H1 (cell line): ENCODE data around the gene PAX5. TPM values are rescaled to one million over a fixed set of nuclear protein-coding genes. Genes with fewer than 3 reads are reported as not detected.

Experiments used
- CTCF ChIA-PET: fragments of 300-600 bp; sonication (Branson Sonifier 250); formaldehyde crosslinking; loops from one replicate; lab custom pipeline; 2021; ENCODE audit not compliant: partially characterized antibody; lab: Charles Lee
- POLR2A ChIA-PET: fragments of 300-600 bp; sonication (Branson Sonifier 250); formaldehyde crosslinking; loops from one replicate; lab custom pipeline; 2021; ENCODE audit warnings: inconsistent platforms; ENCODE audit not compliant: partially characterized antibody; lab: Charles Lee
- DNase-seq, 2 experiments: peaks; one replicate each; pipeline versions ENCODE4 v3.0.0 to v3.0.0-alpha.2; 2010 to 2022; ENCODE audit warnings: low spot score in 2 of 2, low read depth in 1 of 2, mixed read lengths in 1 of 2
- FAIRE-seq: peaks from 2 replicates; lab custom pipeline; 2011; peaks lifted over from hg19 to GRCh38; lab: Jason Lieb, UNC
- H2AFZ ChIP-seq: 2 replicates; pipeline ENCODE4 v1.8.1; 2012; ENCODE audit warnings: low read length, inconsistent platforms
- H2AK5ac ChIP-seq: 2 replicates; pipeline ENCODE4 v1.6.1; 2013; ENCODE audit warnings: low read depth, low read length
- H2BK120ac ChIP-seq: replicated peaks from 2 replicates; pipeline ENCODE3; 2013; ENCODE audit warnings: low read depth, low read length, inconsistent platforms
- H2BK12ac ChIP-seq: 2 replicates; pipeline ENCODE4 v1.6.1; 2013; ENCODE audit warnings: low read depth, low read length
- H2BK15ac ChIP-seq: 2 replicates; pipeline ENCODE4 v1.6.1; 2013; ENCODE audit warnings: low read length
- H2BK20ac ChIP-seq: 2 replicates; pipeline ENCODE4 v1.6.1; 2013; ENCODE audit warnings: low read length
- H2BK5ac ChIP-seq: 2 replicates; pipeline ENCODE4 v1.6.1; 2013; ENCODE audit warnings: low read depth, low read length
- H3K14ac ChIP-seq: 2 replicates; pipeline ENCODE4 v1.6.1; 2013; ENCODE audit warnings: inconsistent platforms; ENCODE audit not compliant: insufficient read length
- H3K18ac ChIP-seq: 2 replicates; pipeline ENCODE4 v1.6.1; 2013; ENCODE audit warnings: low read length; ENCODE audit errors: extremely low read depth
- H3K23ac ChIP-seq: 2 replicates; pipeline ENCODE4 v1.6.1; 2013; ENCODE audit warnings: inconsistent platforms; ENCODE audit not compliant: insufficient read length
- H3K23me2 ChIP-seq: 2 replicates; pipeline ENCODE4 v1.6.1; 2013; ENCODE audit warnings: low read depth, low read length
- H3K27ac ChIP-seq: 2 replicates; pipeline ENCODE4 v1.6.1; 2011; ENCODE audit warnings: low read depth, low read length, inconsistent platforms
- H3K27me3 ChIP-seq, 4 experiments: replicated peaks in 1 of 4; 1 replicate in 1 of 4; 2 replicates in 3 of 4; pipeline versions ENCODE4 v1.6.1 to v1.8.1; 2011 to 2013; ENCODE audit warnings: low read length in 3 of 4, mild to moderate bottlenecking in 3 of 4, inconsistent platforms in 2 of 4, mixed read lengths in 2 of 4, moderate library complexity in 1 of 4; ENCODE audit not compliant: control insufficient read depth in 3 of 4, insufficient read depth in 3 of 4; ENCODE audit errors: extremely low read depth in 1 of 4
- H3K36me3 ChIP-seq, 4 experiments: 2 replicates each; pipeline versions ENCODE4 v1.6.1 to v1.8.1; 2011 to 2013; ENCODE audit warnings: mild to moderate bottlenecking in 4 of 4, low read length in 3 of 4, moderate library complexity in 2 of 4, control low read depth in 1 of 4, inconsistent platforms in 1 of 4; ENCODE audit not compliant: insufficient read depth in 4 of 4, control insufficient read depth in 2 of 4
- H3K4ac ChIP-seq: replicated peaks from 2 replicates; pipeline ENCODE3; 2013; ENCODE audit warnings: low read length, low read depth, mixed read lengths, inconsistent platforms; ENCODE audit not compliant: insufficient read length
- H3K4me1 ChIP-seq, 4 experiments: replicated peaks in 1 of 4; 1 replicate in 1 of 4; 2 replicates in 3 of 4; pipeline versions ENCODE4 v1.6.1 to v1.8.1; 2011 to 2013; ENCODE audit warnings: low read length in 3 of 4, inconsistent platforms in 2 of 4, mixed read lengths in 1 of 4; ENCODE audit not compliant: insufficient read depth in 4 of 4, control insufficient read depth in 3 of 4
- H3K4me2 ChIP-seq, 2 experiments: 2 replicates each; pipeline versions ENCODE4 v1.6.1 to v1.8.1; 2011 to 2013; ENCODE audit warnings: low read depth in 2 of 2, low read length in 2 of 2, control low read depth in 1 of 2, inconsistent platforms in 1 of 2, mild to moderate bottlenecking in 1 of 2; ENCODE audit not compliant: insufficient read depth in 1 of 2
- H3K4me3 ChIP-seq, 4 experiments: fragments of 200-600, 300-600 bp in 1 of 4; sonication (generic), shearing (Covaris generic), sonication (Bioruptor Twin) in 1 of 4; 2 replicates each; pipeline versions ENCODE4 v1.5.1 to v1.8.1; 2011 to 2016; ENCODE audit warnings: low read length in 4 of 4, low read depth in 3 of 4, control low read depth in 2 of 4, inconsistent platforms in 2 of 4, mild to moderate bottlenecking in 2 of 4, mixed read lengths in 1 of 4, moderate library complexity in 1 of 4; ENCODE audit not compliant: insufficient read depth in 2 of 4; ENCODE audit errors: extremely low read depth in 1 of 4
- H3K56ac ChIP-seq: replicated peaks from 2 replicates; pipeline ENCODE3; 2013; ENCODE audit warnings: low read depth, mild to moderate bottlenecking, mixed read lengths, low read length, inconsistent platforms; ENCODE audit not compliant: insufficient read length
- H3K79me1 ChIP-seq: 2 replicates; pipeline ENCODE4 v1.6.1; 2013; ENCODE audit warnings: low read depth, low read length, control low read depth
- H3K79me2 ChIP-seq, 2 experiments: 2 replicates each; pipeline versions ENCODE4 v1.6.1 to v1.8.1; 2012 to 2013; ENCODE audit warnings: low read length in 2 of 2, mild to moderate bottlenecking in 2 of 2, inconsistent platforms in 1 of 2; ENCODE audit not compliant: insufficient read depth in 2 of 2, control insufficient read depth in 1 of 2
- H3K9ac ChIP-seq, 4 experiments: replicated peaks in 1 of 4; 1 replicate in 1 of 4; 2 replicates in 3 of 4; pipeline versions ENCODE4 v1.6.1 to v1.8.1; 2011 to 2013; ENCODE audit warnings: low read depth in 3 of 4, low read length in 3 of 4, control low read depth in 2 of 4, mild to moderate bottlenecking in 2 of 4, moderate library complexity in 2 of 4, inconsistent platforms in 1 of 4; ENCODE audit errors: extremely low read depth in 1 of 4
- H3K9me3 ChIP-seq, 2 experiments: 2 replicates each; pipeline versions ENCODE4 v1.6.1 to v1.8.1; 2012 to 2013; ENCODE audit warnings: mild to moderate bottlenecking in 2 of 2, moderate library complexity in 2 of 2, control low read depth in 1 of 2, inconsistent platforms in 1 of 2, low read depth in 1 of 2, low read length in 1 of 2, mixed read lengths in 1 of 2; ENCODE audit not compliant: insufficient read depth in 2 of 2
- H4K20me1 ChIP-seq, 2 experiments: replicated peaks in 1 of 2; 2 replicates each; pipeline versions ENCODE3 to v1.8.1; 2011 to 2013; ENCODE audit warnings: inconsistent platforms in 2 of 2, low read length in 2 of 2, mild to moderate bottlenecking in 1 of 2; ENCODE audit not compliant: insufficient read depth in 2 of 2, control insufficient read depth in 1 of 2
- H4K5ac ChIP-seq: 2 replicates; pipeline ENCODE4 v1.6.1; 2013; ENCODE audit warnings: low read length, low read depth, mixed read lengths, inconsistent platforms; ENCODE audit not compliant: insufficient read length
- H4K8ac ChIP-seq: 2 replicates; pipeline ENCODE4 v1.8.0; 2013; ENCODE audit warnings: mild to moderate bottlenecking, moderate library complexity, low read length, inconsistent platforms; ENCODE audit not compliant: insufficient read depth; ENCODE audit errors: extremely low read depth
- H4K91ac ChIP-seq: replicated peaks from 2 replicates; pipeline ENCODE3; 2013; ENCODE audit warnings: low read length, mixed read lengths, inconsistent platforms; ENCODE audit not compliant: insufficient read length
- CTCF ChIP-seq, 3 experiments: IDR thresholded peaks; 1 replicate in 2 of 3; 2 replicates in 1 of 3; pipeline versions ENCODE4 v1.5.1 to v1.6.1; 2011; ENCODE audit warnings: low read length in 3 of 3, mild to moderate bottlenecking in 3 of 3, inconsistent platforms in 2 of 3, low read depth in 1 of 3, moderate library complexity in 1 of 3; ENCODE audit not compliant: insufficient read depth in 1 of 3; ENCODE audit errors: control extremely low read depth in 1 of 3
- GTF2F1 ChIP-seq: IDR thresholded peaks from 2 replicates; pipeline ENCODE4 v1.6.1; 2012; ENCODE audit warnings: low read depth, low read length, improper control_type of control experiment, borderline replicate concordance
- KDM5A ChIP-seq: fragments of 200-600 bp; IDR thresholded peaks from 2 replicates; pipeline ENCODE4 v1.7.1; 2012; ENCODE audit warnings: mild to moderate bottlenecking, low read length, inconsistent platforms, mixed read lengths
- POU5F1 ChIP-seq: IDR thresholded peaks from 2 replicates; pipeline ENCODE4 v1.6.1; 2011; ENCODE audit warnings: low read depth, mild to moderate bottlenecking, low read length, moderate library complexity
- RAD21 ChIP-seq, 2 experiments: IDR thresholded peaks in 1 of 2; conservative IDR thresholded peaks in 1 of 2; 2 replicates each; pipeline ENCODE4 v1.6.1; 2011; ENCODE audit warnings: low read depth in 2 of 2, low read length in 2 of 2, improper control_type of control experiment in 1 of 2, inconsistent platforms in 1 of 2, mild to moderate bottlenecking in 1 of 2, moderate library complexity in 1 of 2
- SAP30 ChIP-seq: fragments of 300-600 bp; sonication (generic); IDR thresholded peaks from 2 replicates; pipeline ENCODE4 v1.7.1; 2012; ENCODE audit warnings: low read length, moderate library complexity, mild to moderate bottlenecking, inconsistent platforms; ENCODE audit not compliant: insufficient read depth, insufficient replicate concordance
- SP1 ChIP-seq: IDR thresholded peaks from 2 replicates; pipeline ENCODE4 v1.6.1; 2011; ENCODE audit warnings: low read depth, low read length
- YY1 ChIP-seq: IDR thresholded peaks from 2 replicates; pipeline ENCODE4 v1.6.1; 2011; ENCODE audit warnings: low read depth, mild to moderate bottlenecking, low read length
- WGBS, 2 experiments: shearing (Covaris generic) in 1 of 2; methylation state at CpG; one replicate each; pipeline versions ENCODE4 v1.1.6 to v1.1.7; 2013 to 2015; ENCODE audit warnings: low lambda C conversion rate in 2 of 2, mixed read lengths in 2 of 2, inconsistent platforms in 1 of 2, low coverage in 1 of 2, missing lambda C conversion rate in 1 of 2; ENCODE audit not compliant: insufficient replicate concordance in 2 of 2, insufficient coverage in 1 of 2, insufficient read length in 1 of 2; ENCODE audit errors: extremely low coverage in 1 of 2, missing lambda C conversion rate in 1 of 2; 5-methylcytosine and 5-hydroxymethylcytosine counted together
- polyA plus RNA-seq, 7 experiments: library from polyadenylated mRNA; depleted of rRNA in 3 of 7; stranded (reverse) in 5 of 7; unstranded in 2 of 7; fragments of >200 nt in 5 of 7; fragments of 200-250 nt in 2 of 7; gene quantifications; 1 replicate in 5 of 7; 2 replicates in 1 of 7; 4 replicates in 1 of 7; pipeline versions ENCODE4 v1.2.1 to v1.2.3, GENCODE V29; 2011 to 2013; ENCODE audit warnings: missing spikeins in 2 of 7, mixed read lengths in 2 of 7
- total RNA-seq: library from RNA; stranded (reverse); fragmentation: NEBNext Ultra II Directional; extraction: Animal tissue kit (Norgen Biotek cat#: 25700); gene quantifications from 2 replicates; pipeline ENCODE4 v1.2.1, GENCODE V29; 2021

The PAX5 gene
- total and polyA plus RNA-seq, 2 of the 8 experiments (the other 6 are each of a cell fraction or from before 2014, with no cell fraction given), result 0.29 to 0.43 TPM

GRCh38 chr9:36980148-36980974 lies 53.7 kb downstream of the PAX5 start:
- peaks cover 0 to 14% (median 5%) of the 10 kb centered on the region in 4 experiments; a peak in 4 of 7 replicates for H3K4me1 ChIP-seq
- H3K23me2 ChIP-seq, result no peaks in the 10 kb centered on the region; the same call in 1 of the 2 replicates
- H2BK20ac ChIP-seq, result no peak overlapping the region
- no peaks in the 10 kb centered on the region for H3K79me1 ChIP-seq
- no peaks in the 10 kb centered on the region for H3K36me3 ChIP-seq
- peak overlapping the region; percentile 50 for H3K4ac ChIP-seq
- H2BK12ac ChIP-seq, result no peak overlapping the region
- H3K27ac ChIP-seq, result no peak overlapping the region
- H3K4me3 ChIP-seq, result no peak overlapping the region; a peak in 1 of 8 replicates
- H3K9ac ChIP-seq, result no peak overlapping the region
- H3K4me2 ChIP-seq, result peak overlapping the region in 1 of 2 experiments; percentile 45; a peak in 1 of 4 replicates
- H3K9me3 ChIP-seq, result no peaks in the 10 kb centered on the region
- H4K91ac ChIP-seq, result peak overlapping the region; percentile 16
- no peak overlapping the region for H3K23ac ChIP-seq
- H2BK5ac ChIP-seq, result no peak overlapping the region
- H4K20me1 ChIP-seq, result peaks cover under 1 to 4% of the 10 kb centered on the region in 2 experiments
- CTCF ChIA-PET, result interaction anchor here (0.6 to 22.2 kb wide), 30 partner anchors 9 to 431 kb away, joined by 3 to 657 read pairs (median 4); no protein-coding TSS in a partner anchor
- H3K14ac ChIP-seq, result peak overlapping the region; percentile 8
- H2AFZ ChIP-seq, result no peak overlapping the region
- FAIRE-seq, result peak; percentile 82
- H3K79me2 ChIP-seq, result no peaks in the 10 kb centered on the region
- POLR2A ChIA-PET, result interaction anchor here (1.4 kb wide), 1 partner anchor 11 kb away, joined by 5 read pairs; no protein-coding TSS in a partner anchor
- H2BK15ac ChIP-seq, result peak overlapping the region; percentile 63; the same call in 1 of the 2 replicates
- peaks cover 15 to 34% (median 32%) of the 10 kb centered on the region in 4 experiments for H3K27me3 ChIP-seq
- 0 out of 2 replicates have a peak overlapping the region, but pooled peaks have one; percentile 12 for H2AK5ac ChIP-seq
- H3K56ac ChIP-seq, result no peak overlapping the region
- H3K18ac ChIP-seq, result no peak overlapping the region; the same call in 1 of the 2 replicates
- peak; percentile 53 to 74 for DNase-seq
- H4K8ac ChIP-seq, result no peak overlapping the region
- WGBS, 2 experiments, result 53% methylated on average over 7 of the region's 7 CpGs; no CpG with 5 or more reads in 1 of the 2 experiments
- H4K5ac ChIP-seq, result no peak overlapping the region
- H2BK120ac ChIP-seq, result no peak overlapping the region
- TF ChIP-seq RAD21 (IDR thresholded peaks at IDR 0.05 in 1 of 2, conservative IDR thresholded peaks at IDR 0.05 in 1 of 2; ENCODE audit: low read depth in 2 of 2, low read length in 2 of 2) (peak; percentile 62 to 76), SAP30 (no peak), SP1 (0 out of 2 replicates have a peak, but pooled peaks have one; percentile 13), YY1 (peak; percentile 84; the same call in 1 of the 2 replicates), KDM5A (no peak), GTF2F1 (no peak), CTCF (IDR thresholded peaks at IDR 0.05; ENCODE audit: control extremely low read depth in 1 of 3, insufficient read depth in 1 of 3, low read depth in 1 of 3, low read length in 3 of 3) (peak; percentile 50 to 63 (median 61)), POU5F1 (no peak)
